HG02943 (cell line): ENCODE measurements around the gene LYRM9.
"Not testable (repeated sequence)": the region's sequence is repeated elsewhere in the genome, so short reads cannot be mapped to it uniquely, and the experiment has no call there.

Experiments used
- ATAC-seq: cut with Tn5 transposase; IDR thresholded peaks from one replicate; pipeline ENCODE4 v1.9.1; 2021; ENCODE audit warnings: mild to moderate bottlenecking, low read depth, moderate library complexity; ENCODE audit not compliant: unreplicated experiment

LYRM9 gene

DNA sequence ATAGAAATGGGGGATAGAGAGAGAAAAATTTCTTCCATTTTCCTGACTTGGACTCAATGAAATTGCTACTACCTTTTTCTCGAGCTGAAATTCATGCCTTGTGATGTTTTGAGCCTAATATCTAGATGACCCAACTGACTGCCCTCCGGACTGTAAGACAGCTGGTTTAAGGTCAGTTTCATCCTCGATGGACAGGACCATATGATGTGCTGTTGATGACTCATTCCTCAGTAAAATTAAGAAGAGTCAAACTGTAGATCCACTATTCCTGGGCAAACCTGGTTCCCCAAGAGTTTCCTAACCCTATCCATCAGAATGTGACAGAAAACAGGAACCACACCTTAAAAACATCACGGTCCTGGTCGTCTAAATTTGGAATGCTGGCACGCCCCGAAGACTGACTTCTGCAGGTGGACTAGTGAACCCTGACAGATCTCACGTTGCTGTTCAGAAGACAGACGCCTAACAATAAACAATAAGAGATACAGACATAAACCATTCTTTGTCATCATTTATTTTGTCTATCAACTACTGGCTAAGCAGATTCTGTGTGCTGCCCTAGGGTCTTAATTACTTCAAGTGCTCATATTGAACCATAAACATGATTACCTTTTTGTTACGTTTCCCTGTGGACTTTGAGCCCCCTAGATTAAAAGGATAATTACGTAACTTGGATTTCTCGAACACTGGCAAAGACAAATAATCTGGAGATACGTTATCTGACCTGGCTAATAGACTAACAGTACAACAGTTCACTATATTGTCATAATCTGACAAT, 47.7 kb downstream of the LYRM9 start:
- no peak for ATAC-seq

DNA sequence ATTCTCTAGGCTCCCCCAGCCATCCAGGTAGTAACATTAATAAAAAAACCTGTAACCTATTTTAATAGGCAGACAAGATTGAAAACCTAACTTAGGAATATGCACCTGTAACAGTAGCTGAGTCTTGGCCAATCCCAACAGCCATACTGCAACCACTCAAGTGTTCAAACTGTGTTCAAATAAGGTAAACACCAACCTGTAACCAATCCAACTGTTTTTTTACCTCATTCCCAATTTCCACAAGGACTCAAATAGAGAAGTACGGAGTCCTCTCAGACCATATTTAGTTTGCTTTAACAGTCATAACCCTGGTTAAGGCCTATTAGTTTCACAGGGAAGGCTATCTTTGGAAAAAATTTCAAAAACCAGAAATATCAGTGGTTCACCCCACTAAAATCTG, 52.5 kb downstream of the LYRM9 start:
- ATAC-seq = no peak

DNA sequence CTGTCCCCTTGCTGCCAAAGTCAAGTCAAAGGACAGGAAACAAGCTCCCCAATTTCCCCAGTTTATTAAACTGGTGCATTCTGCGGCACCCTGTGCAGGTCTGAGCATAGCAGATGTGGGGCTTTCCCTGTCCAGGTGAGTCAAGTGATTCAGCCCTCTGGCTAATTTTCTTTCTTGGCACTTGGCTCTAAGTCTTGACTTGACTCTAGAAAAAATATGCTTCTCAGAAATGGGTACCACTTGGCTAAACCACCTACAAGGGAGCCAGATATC, 52.8 kb downstream of the LYRM9 start:
- ATAC-seq = not testable (repeated sequence)

DNA sequence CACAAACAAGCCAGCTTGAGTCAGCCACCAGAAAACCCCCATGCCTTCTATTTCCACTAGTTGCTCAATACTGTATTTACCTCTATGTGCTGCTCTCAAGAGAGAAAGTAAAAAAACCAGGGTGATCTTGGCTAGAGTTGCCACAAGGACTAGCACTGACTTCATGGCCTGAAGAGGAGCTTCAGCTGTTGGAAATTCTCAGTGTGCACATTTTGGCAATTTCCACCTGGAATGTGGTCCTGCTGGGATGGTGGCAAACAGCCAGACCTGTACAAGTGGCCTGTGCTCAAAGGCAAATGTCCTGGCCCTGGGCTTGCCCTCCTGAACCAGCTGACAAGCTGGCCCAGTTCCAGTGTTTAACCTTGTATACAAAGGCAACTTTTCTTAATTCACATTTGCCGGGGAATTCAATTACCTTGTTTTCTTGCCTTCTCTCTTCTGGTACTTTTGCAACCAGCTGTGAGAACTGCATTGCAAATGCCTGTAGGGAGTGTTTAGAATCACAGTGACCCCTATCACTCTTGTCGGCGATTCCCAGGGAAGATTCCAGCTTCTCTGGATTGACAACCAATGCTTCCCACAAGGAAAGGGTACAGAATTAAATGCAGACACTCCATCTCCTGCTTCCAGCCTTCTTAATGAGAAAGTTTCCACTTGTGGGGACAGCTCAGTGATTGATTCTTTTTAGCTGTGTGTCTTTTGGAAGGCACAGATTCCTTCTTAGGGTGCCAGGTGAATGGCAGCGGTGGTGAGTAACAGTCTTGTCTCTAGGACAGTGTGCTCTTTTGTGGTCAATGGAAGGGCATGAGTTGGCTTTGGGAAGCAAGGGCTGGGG, 53.4 kb downstream of the LYRM9 start:
- not testable (repeated sequence) for ATAC-seq

DNA sequence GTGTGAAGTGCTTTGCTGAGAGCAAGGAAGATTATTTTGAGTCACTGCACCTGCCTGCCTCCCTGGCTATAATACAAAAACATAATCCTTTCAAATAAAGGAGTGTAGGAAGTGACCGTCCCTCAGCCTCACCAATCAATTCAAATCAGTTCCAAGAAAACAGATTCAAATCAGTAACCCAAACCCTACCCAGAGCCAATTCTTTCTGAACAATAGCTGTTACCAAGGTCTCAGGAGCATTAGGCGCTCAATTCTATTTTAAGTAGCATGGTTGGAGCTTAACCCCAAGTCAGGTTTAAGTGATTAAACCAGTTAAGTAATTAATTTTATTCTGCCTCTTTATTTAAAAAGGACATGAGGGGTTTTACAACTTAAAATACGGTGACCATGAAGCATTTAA, 54.6 kb downstream of the LYRM9 start:
- ATAC-seq = not testable (repeated sequence)

DNA sequence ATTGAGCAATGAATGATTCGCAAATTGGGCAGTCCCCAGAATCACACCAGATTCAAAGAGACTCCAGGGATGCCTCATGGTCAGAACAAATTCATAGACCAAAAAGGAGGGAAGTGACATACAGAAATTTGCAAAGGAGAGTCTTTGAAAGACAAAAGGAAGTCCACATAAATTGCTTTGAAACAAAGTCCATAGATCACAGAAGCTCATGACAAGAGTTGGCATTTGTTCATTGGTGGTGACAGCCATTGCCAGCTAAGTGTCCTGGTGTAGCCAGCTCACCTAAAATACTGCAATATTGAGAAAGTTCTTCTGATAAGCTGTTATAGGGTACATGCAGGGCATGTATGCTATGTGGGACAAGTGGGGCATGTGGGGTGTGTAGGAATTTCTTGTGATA, 55.4 kb downstream of the LYRM9 start:
- not testable (repeated sequence) for ATAC-seq

DNA sequence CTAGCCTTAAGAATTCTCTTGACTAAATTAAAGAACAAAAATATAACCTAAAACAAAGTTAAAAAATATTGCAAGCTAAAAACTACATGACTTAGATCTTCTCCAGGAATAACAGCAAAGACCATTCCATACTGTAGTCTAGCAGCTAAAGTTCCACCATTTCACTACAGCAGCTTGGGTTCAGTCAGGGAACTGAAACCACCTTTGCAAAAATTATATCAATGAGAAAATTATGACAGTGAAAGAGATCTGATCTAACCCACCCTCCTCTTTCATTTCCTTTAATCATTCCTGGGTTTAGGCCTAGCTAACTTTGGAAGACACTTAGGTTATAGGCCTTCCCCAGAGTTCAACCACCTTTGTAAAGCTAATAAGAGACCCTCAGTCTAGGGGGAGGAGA, 56.5 kb downstream of the LYRM9 start:
- no peak for ATAC-seq

DNA sequence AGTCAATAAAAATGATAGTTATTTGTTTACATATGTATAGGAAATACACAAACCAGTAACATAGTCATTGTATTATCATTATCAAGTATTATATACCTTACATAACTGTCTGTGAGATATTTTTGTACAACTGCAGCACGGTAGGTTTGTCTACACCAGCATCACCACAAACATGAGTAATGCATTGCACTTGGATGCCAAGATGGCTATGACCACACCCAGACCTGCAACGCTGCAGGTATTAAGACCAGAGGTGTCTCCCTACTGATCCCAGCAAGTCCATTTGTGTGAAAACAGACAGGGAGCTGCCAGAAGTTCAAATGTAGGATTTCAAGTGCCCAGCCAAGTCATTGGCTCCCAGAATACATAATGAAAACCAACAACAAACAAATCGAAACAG, 58.6 kb downstream of the LYRM9 start:
- ATAC-seq = no peak

DNA sequence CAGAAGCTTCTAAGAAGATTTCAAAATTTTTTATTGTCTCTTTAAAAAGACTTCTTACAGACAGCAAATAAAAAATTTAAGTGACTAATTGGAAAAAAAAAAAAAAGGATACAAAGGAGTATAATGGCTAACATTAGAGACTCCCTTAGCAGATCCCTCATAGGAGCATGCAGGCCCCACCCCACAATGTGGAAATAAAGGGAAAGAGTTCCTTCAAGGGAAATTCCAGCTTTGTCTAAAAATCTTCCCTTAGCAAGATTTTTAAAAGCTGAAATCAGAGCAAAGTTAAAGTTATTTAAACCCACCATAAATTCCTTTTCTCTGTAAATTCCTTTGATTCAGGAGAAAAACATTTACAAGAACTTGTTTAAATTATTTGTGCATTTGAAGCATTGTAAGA, 60.3 kb downstream of the LYRM9 start:
- no peak for ATAC-seq

DNA sequence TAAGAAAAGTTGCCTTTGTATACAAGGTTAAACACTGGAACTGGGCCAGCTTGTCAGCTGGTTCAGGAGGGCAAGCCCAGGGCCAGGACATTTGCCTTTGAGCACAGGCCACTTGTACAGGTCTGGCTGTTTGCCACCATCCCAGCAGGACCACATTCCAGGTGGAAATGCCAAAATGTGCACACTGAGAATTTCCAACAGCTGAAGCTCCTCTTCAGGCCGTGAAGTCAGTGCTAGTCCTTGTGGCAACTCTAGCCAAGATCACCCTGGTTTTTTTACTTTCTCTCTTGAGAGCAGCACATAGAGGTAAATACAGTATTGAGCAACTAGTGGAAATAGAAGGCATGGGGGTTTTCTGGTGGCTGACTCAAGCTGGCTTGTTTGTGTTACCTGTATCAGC, 63.3 kb downstream of the LYRM9 start:
- not testable (repeated sequence) for ATAC-seq

DNA sequence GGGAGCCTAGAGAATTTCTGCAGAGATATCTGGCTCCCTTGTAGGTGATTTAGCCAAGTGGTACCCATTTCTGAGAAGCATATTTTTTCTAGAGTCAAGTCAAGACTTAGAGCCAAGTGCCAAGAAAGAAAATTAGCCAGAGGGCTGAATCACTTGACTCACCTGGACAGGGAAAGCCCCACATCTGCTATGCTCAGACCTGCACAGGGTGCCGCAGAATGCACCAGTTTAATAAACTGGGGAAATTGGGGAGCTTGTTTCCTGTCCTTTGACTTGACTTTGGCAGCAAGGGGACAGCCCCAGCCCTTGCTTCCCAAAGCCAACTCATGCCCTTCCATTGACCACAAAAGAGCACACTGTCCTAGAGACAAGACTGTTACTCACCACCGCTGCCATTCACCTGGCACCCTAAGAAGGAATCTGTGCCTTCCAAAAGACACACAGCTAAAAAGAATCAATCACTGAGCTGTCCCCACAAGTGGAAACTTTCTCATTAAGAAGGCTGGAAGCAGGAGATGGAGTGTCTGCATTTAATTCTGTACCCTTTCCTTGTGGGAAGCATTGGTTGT, 63.9 kb downstream of the LYRM9 start:
- not testable (repeated sequence) for ATAC-seq
